HepG2 (cell line): ENCODE measurements around the gene CNOT10. TPM values are rescaled to one million over a fixed set of nuclear protein-coding genes. Genes with fewer than 3 reads are reported as not detected.
A peak's percentile ranks its signal among the peaks of the same experiment; 100 is the strongest.

Experiments
- ASH2L ChIP-seq: fragments of 300-600, 200-600 bp; sonication (generic); IDR thresholded peaks from 2 replicates; pipeline ENCODE4 v1.7.0; 2017; ENCODE audit warnings: low read depth, mild to moderate bottlenecking, moderate library complexity, mixed read lengths, low read length; ENCODE audit not compliant: insufficient read length
- CC2D1A ChIP-seq: sonication (generic); formaldehyde crosslinking; IDR thresholded peaks from 2 replicates; pipeline ENCODE4 v1.8.1; 2023; ENCODE audit warnings: mild to moderate bottlenecking, missing genetic modification reagents
- EED ChIP-seq: sonication (generic); formaldehyde crosslinking; IDR thresholded peaks from 2 replicates; pipeline ENCODE4 v1.5.0; 2020; ENCODE audit warnings: mild to moderate bottlenecking, missing genetic modification reagents
- HMG20B ChIP-seq: conservative IDR thresholded peaks from 2 replicates; pipeline ENCODE4 v1.6.1; 2016; ENCODE audit warnings: missing genetic modification reagents, missing compliant biosample characterization
- HOXA9 ChIP-seq: sonication (generic); formaldehyde crosslinking; IDR thresholded peaks from 2 replicates; pipeline ENCODE4 v1.8.1; 2022; ENCODE audit warnings: missing genetic modification reagents, mild to moderate bottlenecking, moderate library complexity, borderline replicate concordance
- KMT2A ChIP-seq: sonication (generic); formaldehyde crosslinking; IDR thresholded peaks from 2 replicates; pipeline ENCODE4 v1.4.0; 2020; ENCODE audit warnings: missing genetic modification reagents
- MTF2 ChIP-seq: sonication (generic); formaldehyde crosslinking; IDR thresholded peaks from 2 replicates; pipeline ENCODE4 v1.5.0; 2020; ENCODE audit warnings: missing genetic modification reagents, borderline replicate concordance
- NFATC3 ChIP-seq: sonication (generic); formaldehyde crosslinking; IDR thresholded peaks from 2 replicates; pipeline ENCODE4 v1.5.1; 2020; ENCODE audit warnings: mild to moderate bottlenecking, missing genetic modification reagents
- NKX3-1 ChIP-seq: sonication (generic); formaldehyde crosslinking; IDR thresholded peaks from 2 replicates; pipeline ENCODE4 v1.5.0; 2020; ENCODE audit warnings: missing genetic modification reagents
- NR2C2 ChIP-seq: sonication (generic); formaldehyde crosslinking; IDR thresholded peaks from 2 replicates; pipeline ENCODE4 v1.4.0; 2020; ENCODE audit warnings: missing genetic modification reagents, mild to moderate bottlenecking, moderate library complexity, borderline replicate concordance
- PHF5A ChIP-seq: IDR thresholded peaks from one replicate; pipeline ENCODE4 v1.6.1; 2018; ENCODE audit warnings: low read depth, missing genetic modification reagents; ENCODE audit not compliant: unreplicated experiment
- SALL1 ChIP-seq: sonication (generic); formaldehyde crosslinking; IDR thresholded peaks from 2 replicates; pipeline ENCODE4 v1.8.0; 2022; ENCODE audit warnings: mild to moderate bottlenecking, missing genetic modification reagents
- SIX1 ChIP-seq: sonication (generic); formaldehyde crosslinking; IDR thresholded peaks from 2 replicates; pipeline ENCODE4 v1.4.0; 2020; ENCODE audit warnings: missing genetic modification reagents, borderline replicate concordance
- STAG1 ChIP-seq: sonication (generic); formaldehyde crosslinking; IDR thresholded peaks from 2 replicates; pipeline ENCODE4 v1.4.0; 2020; ENCODE audit warnings: missing genetic modification reagents
- ZC3H13 ChIP-seq: sonication (generic); formaldehyde crosslinking; IDR thresholded peaks from 2 replicates; pipeline ENCODE4 v1.8.1; 2023; ENCODE audit warnings: mild to moderate bottlenecking, missing genetic modification reagents, moderate library complexity
- ZFP1 ChIP-seq: IDR thresholded peaks from 2 replicates; pipeline ENCODE4 v1.6.1; 2016
- ZFP90 ChIP-seq: sonication (generic); formaldehyde crosslinking; IDR thresholded peaks from 2 replicates; pipeline ENCODE4 v1.8.0; 2022; ENCODE audit warnings: missing genetic modification reagents, mild to moderate bottlenecking, inconsistent platforms, borderline replicate concordance
- ZFX ChIP-seq: sonication (generic); formaldehyde crosslinking; IDR thresholded peaks from 2 replicates; pipeline ENCODE4 v1.4.0; 2020; ENCODE audit warnings: mild to moderate bottlenecking, low read depth, missing genetic modification reagents, moderate library complexity
- ZNF180 ChIP-seq: sonication (generic); formaldehyde crosslinking; IDR thresholded peaks from 2 replicates; pipeline ENCODE4 v1.4.0; 2020; ENCODE audit warnings: low read depth, missing genetic modification reagents, borderline replicate concordance
- ZNF205 ChIP-seq: IDR thresholded peaks from 2 replicates; pipeline ENCODE4 v1.6.1; 2018; ENCODE audit warnings: missing biosample characterization, missing genetic modification reagents
- polyA plus RNA-seq, 8 experiments: library from polyadenylated mRNA; depleted of rRNA in 3 of 8; stranded (reverse) in 7 of 8; unstranded in 1 of 8; fragments of >200 nt; fragmentation: Illumina TruSeq in 4 of 8; extraction: Trizol in 4 of 8; gene quantifications; 2 replicates each; pipeline versions ENCODE4 v1.2.1 to v1.2.3, GENCODE V29; 2011 to 2016; ENCODE audit warnings: low read depth in 4 of 8, missing spikeins in 1 of 8, mixed read lengths in 1 of 8; ENCODE audit not compliant: insufficient read depth in 1 of 8
- total RNA-seq, 5 experiments: library from RNA; depleted of rRNA; stranded (reverse); fragments of >200 nt; fragmentation: Illumina TruSeq; extraction: Trizol; gene quantifications; 2 replicates each; pipeline ENCODE4 v1.2.3, GENCODE V29; 2016; ENCODE audit warnings: low read depth in 1 of 5
- TF ChIP-seq, protein P1 (sequence below): sonication (generic); formaldehyde crosslinking; IDR thresholded peaks from 2 replicates; pipeline ENCODE4 v1.4.0; 2020; ENCODE audit warnings: missing genetic modification reagents; ENCODE audit errors: not compliant biosample characterization
- TF ChIP-seq, protein P2 (sequence below): sonication (generic); formaldehyde crosslinking; IDR thresholded peaks from 2 replicates; pipeline ENCODE4 v1.8.1; 2022; ENCODE audit warnings: mild to moderate bottlenecking, missing genetic modification reagents
- TF ChIP-seq, protein P3 (sequence below): sonication (generic); formaldehyde crosslinking; IDR thresholded peaks from 2 replicates; pipeline ENCODE4 v1.4.0; 2020; ENCODE audit warnings: missing genetic modification reagents
- TF ChIP-seq, protein P4 (sequence below): IDR thresholded peaks from 2 replicates; pipeline ENCODE4 v1.6.1; 2018; ENCODE audit warnings: missing genetic modification reagents
- TF ChIP-seq, protein P5 (sequence below): sonication (generic); formaldehyde crosslinking; IDR thresholded peaks from 2 replicates; pipeline ENCODE4 v1.9.0; 2021; ENCODE audit warnings: missing genetic modification reagents, mild to moderate bottlenecking, borderline replicate concordance

The CNOT10 gene
- total and polyA plus RNA-seq, 2 of the 13 experiments (the other 11 are each of a cell fraction or from before 2014, with no cell fraction given), result 21.2 to 34.1 TPM

DNA sequence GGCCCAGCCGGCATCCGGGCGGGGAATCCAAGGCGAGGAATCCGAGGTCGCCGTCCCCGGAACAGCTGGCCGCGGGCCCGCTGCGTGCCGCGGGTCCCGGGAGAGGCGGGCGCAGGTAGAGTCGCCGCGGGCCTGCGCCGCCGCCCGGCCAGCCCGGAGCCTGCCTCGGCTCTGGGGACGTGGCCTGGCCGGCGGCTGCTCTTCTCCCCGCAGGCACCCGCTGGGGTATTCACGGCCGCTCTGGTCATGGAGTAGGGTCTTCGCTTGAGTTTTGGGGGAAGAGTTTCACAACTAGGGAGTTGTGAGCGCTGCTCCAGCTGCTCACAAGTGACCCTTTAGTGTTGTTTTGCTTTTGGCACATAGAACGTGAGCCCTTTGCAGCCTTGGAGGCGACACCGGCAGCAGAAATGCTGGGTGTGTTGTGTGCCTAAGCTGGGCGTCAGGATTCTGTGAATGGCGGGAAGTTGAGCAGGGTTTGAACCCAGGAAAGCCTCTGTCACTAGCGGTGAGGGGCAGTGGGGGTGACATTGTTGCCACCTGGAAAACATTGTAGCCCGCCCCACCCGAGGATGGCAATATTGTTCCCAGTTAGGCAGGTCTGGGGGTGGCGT lies 136.8 kb downstream of the CNOT10 start (continued):
- TF ChIP-seq, protein P1, sequence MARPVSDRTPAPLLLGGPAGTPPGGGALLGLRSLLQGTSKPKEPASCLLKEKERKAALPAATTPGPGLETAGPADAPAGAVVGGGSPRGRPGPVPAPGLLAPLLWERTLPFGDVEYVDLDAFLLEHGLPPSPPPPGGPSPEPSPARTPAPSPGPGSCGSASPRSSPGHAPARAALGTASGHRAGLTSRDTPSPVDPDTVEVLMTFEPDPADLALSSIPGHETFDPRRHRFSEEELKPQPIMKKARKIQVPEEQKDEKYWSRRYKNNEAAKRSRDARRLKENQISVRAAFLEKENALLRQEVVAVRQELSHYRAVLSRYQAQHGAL (CRISPR knock-in tag), result no peak
- TF ChIP-seq NFATC3 (CRISPR knock-in tag) (no peak), ZFX (CRISPR knock-in tag) (peak; percentile 3; the same call in 1 of the 2 replicates), HMG20B (CRISPR knock-in tag) (no peak), STAG1 (CRISPR knock-in tag) (no peak), CC2D1A (CRISPR knock-in tag) (no peak), EED (CRISPR knock-in tag) (no peak), MTF2 (CRISPR knock-in tag) (no peak), ZFP1 (no peak), ZNF180 (CRISPR knock-in tag) (no peak), KMT2A (CRISPR knock-in tag) (peak; percentile 44; the same call in 1 of the 2 replicates), SALL1 (CRISPR knock-in tag) (peak; percentile 33; the same call in 1 of the 2 replicates), ZC3H13 (CRISPR knock-in tag) (peak; percentile 70; the same call in 1 of the 2 replicates), NR2C2 (CRISPR knock-in tag) (0 out of 2 replicates have a peak, but pooled peaks have one; percentile 6), ZFP90 (CRISPR knock-in tag) (peak; percentile 28; the same call in 1 of the 2 replicates), SIX1 (CRISPR knock-in tag) (no peak), PHF5A (CRISPR knock-in tag) (no peak), ZNF205 (no peak), HOXA9 (CRISPR knock-in tag) (no peak), ASH2L (peak; percentile 58), NKX3-1 (CRISPR knock-in tag) (no peak)
- TF ChIP-seq, protein P2, sequence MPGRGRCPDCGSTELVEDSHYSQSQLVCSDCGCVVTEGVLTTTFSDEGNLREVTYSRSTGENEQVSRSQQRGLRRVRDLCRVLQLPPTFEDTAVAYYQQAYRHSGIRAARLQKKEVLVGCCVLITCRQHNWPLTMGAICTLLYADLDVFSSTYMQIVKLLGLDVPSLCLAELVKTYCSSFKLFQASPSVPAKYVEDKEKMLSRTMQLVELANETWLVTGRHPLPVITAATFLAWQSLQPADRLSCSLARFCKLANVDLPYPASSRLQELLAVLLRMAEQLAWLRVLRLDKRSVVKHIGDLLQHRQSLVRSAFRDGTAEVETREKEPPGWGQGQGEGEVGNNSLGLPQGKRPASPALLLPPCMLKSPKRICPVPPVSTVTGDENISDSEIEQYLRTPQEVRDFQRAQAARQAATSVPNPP (CRISPR knock-in tag), result no peak
- TF ChIP-seq, protein P3, sequence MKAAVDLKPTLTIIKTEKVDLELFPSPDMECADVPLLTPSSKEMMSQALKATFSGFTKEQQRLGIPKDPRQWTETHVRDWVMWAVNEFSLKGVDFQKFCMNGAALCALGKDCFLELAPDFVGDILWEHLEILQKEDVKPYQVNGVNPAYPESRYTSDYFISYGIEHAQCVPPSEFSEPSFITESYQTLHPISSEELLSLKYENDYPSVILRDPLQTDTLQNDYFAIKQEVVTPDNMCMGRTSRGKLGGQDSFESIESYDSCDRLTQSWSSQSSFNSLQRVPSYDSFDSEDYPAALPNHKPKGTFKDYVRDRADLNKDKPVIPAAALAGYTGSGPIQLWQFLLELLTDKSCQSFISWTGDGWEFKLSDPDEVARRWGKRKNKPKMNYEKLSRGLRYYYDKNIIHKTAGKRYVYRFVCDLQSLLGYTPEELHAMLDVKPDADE, result no peak
- TF ChIP-seq, protein P4, sequence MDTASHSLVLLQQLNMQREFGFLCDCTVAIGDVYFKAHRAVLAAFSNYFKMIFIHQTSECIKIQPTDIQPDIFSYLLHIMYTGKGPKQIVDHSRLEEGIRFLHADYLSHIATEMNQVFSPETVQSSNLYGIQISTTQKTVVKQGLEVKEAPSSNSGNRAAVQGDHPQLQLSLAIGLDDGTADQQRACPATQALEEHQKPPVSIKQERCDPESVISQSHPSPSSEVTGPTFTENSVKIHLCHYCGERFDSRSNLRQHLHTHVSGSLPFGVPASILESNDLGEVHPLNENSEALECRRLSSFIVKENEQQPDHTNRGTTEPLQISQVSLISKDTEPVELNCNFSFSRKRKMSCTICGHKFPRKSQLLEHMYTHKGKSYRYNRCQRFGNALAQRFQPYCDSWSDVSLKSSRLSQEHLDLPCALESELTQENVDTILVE (CRISPR knock-in tag), result no peak
- TF ChIP-seq, protein P5, sequence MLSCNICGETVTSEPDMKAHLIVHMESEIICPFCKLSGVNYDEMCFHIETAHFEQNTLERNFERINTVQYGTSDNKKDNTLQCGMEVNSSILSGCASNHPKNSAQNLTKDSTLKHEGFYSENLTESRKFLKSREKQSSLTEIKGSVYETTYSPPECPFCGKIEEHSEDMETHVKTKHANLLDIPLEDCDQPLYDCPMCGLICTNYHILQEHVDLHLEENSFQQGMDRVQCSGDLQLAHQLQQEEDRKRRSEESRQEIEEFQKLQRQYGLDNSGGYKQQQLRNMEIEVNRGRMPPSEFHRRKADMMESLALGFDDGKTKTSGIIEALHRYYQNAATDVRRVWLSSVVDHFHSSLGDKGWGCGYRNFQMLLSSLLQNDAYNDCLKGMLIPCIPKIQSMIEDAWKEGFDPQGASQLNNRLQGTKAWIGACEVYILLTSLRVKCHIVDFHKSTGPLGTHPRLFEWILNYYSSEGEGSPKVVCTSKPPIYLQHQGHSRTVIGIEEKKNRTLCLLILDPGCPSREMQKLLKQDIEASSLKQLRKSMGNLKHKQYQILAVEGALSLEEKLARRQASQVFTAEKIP (CRISPR knock-in tag), result no peak
